Measurements from ENCODE around the gene OR52M1. TPM values are rescaled to one million over a fixed set of nuclear protein-coding genes. Genes with fewer than 3 reads are reported as not detected.

The OR52M1 gene
- total RNA-seq, 1 donor = not detected

GRCh38 chr11:4560467-4560866 lies 15.5 kb downstream of the OR52M1 start:
- no peak for DNase-seq (ENCODE audit: low read depth in 2 of 3, low spot score in 2 of 3)

GRCh38 chr11:4565371-4565770 lies 20.4 kb downstream of the OR52M1 start:
- DNase-seq (ENCODE audit: low read depth in 2 of 3, low spot score in 2 of 3) = no peak

- DNase-seq (ENCODE audit: low read depth in 2 of 3, low spot score in 2 of 3) = no peak
Observed at GRCh38 chr11:4569075-4569474, 24.1 kb downstream of the OR52M1 start.

- DNase-seq (ENCODE audit: low read depth in 2 of 3, low spot score in 2 of 3) = no peak
Observed at GRCh38 chr11:4576880-4577279, 31.9 kb downstream of the OR52M1 start.

GRCh38 chr11:4577761-4578160 lies 32.8 kb downstream of the OR52M1 start:
- DNase-seq (ENCODE audit: low read depth in 2 of 3, low spot score in 2 of 3) = no peak

- DNase-seq (ENCODE audit: low read depth in 2 of 3, low spot score in 2 of 3) = no peak
Observed at GRCh38 chr11:4578624-4579023, 33.6 kb downstream of the OR52M1 start.

- no peak for DNase-seq (ENCODE audit: low read depth in 2 of 3, low spot score in 2 of 3)
Observed at GRCh38 chr11:4580124-4580523, 35.1 kb downstream of the OR52M1 start.

- no peak for DNase-seq (ENCODE audit: low read depth in 2 of 3, low spot score in 2 of 3)
Observed at GRCh38 chr11:4581443-4581842, 36.5 kb downstream of the OR52M1 start, which contains the start of gene OR52I2. Gene OR52I2 (plus strand): TSS chr11:4581743.

- no peak for DNase-seq (ENCODE audit: low read depth in 2 of 3, low spot score in 2 of 3)
Observed at GRCh38 chr11:4589017-4589416, 44.0 kb downstream of the OR52M1 start.

GRCh38 chr11:4593739-4594138 lies 48.7 kb downstream of the OR52M1 start, which contains the start of gene OR52I1:
Gene OR52I1 (plus strand): TSS chr11:4594039. CDS start chr11:4594039, 0 bp downstream.
- no peak for DNase-seq (ENCODE audit: low read depth in 2 of 3, low spot score in 2 of 3)

Other genes starting within 250 kb of the OR52M1 start
- 0.27 TPM for gene OR52B4, start 176.8 kb upstream of the OR52M1 start, total RNA-seq
- 30.7 TPM for gene TRIM21, start 151.5 kb upstream of the OR52M1 start, total RNA-seq
- not detected for gene OR52K2, start 95.9 kb upstream of the OR52M1 start, total RNA-seq
- under 0.01 TPM for gene OR52K1, start 62.5 kb upstream of the OR52M1 start, total RNA-seq
- not detected for gene OR52I2, start 36.6 kb downstream of the OR52M1 start, total RNA-seq
- gene OR52I1, start 48.8 kb downstream of the OR52M1 start, total RNA-seq = not detected
- gene TRIM68, start 63.0 kb downstream of the OR52M1 start, total RNA-seq = 11.8 TPM
- under 0.01 TPM for gene OR51D1, start 92.3 kb downstream of the OR52M1 start, total RNA-seq
- not detected for gene OR51E1, start 98.8 kb downstream of the OR52M1 start, total RNA-seq
- under 0.01 TPM for gene OR51E2, start 152.7 kb downstream of the OR52M1 start, total RNA-seq
- not detected for gene MMP26, start 159.6 kb downstream of the OR52M1 start, total RNA-seq
- not detected for gene OR51F1, start 224.7 kb downstream of the OR52M1 start, total RNA-seq